Frontal cortex (tissue), 4 donors: ENCODE results near the gene BLID. TPM values are rescaled to one million over a fixed set of nuclear protein-coding genes. Genes with fewer than 3 reads are reported as not detected.

Experiments used
- DNase-seq, 2 donors: peaks; one replicate each; pipeline ENCODE4 v3.0.0; 2012; ENCODE audit warnings: low spot score in 2 of 2
- FAIRE-seq: peaks from 2 replicates; lab custom pipeline; 2012; peaks lifted over from hg19 to GRCh38; lab: Jason Lieb, UNC
- total RNA-seq: library from RNA; depleted of rRNA; stranded (reverse); fragments of >200 nt; gene quantifications from one replicate; pipeline ENCODE4 v1.2.3, GENCODE V29; 2014
- donor health status: control.
- donor health status: control.
- donor health status: control.

BLID gene, protein sequence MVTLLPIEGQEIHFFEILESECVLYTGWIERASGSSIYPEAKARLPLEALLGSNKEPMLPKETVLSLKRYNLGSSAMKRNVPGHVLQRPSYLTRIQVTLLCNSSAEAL
- total RNA-seq = 1.2 TPM

DNA sequence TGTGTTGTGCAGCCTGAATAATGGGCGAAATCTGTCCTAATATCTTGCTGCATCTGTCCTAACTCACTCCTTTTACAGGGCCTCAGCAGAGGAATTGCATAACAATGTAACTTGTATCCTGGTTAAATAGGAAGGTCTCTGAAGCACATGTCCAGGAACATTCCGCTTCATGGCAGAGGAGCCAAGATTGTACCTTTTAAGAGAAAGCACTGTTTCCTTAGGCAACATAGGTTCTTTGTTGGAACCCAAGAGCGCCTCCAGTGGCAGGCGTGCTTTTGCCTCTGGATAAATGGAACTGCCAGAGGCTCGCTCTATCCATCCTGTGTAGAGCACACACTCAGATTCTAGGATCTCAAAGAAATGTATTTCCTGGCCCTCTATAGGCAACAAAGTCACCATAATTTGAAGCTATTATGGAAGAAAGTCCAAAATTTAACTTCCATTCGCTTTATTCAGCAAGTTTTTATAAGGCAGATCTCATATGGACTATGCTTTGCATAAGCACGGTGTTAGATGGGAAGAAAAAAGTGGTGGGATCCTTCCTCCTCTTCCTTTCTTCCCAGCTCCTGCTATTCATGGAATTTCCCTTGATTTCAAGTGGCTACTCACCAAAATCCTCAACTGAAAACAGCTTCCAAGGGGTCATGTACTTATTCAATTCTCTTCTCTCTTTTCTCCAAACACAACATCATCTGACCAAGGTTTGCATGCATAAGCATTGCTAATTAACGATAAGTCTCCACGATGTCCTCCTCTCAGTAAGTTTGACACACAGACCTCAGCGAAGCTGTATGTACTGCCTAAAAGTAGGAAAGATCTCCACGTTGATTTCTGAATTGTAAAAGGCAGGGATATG lies at the start of gene BLID:
Gene BLID (minus strand): TSS at position 692 of the 856 bp plus-strand sequence. CDS start 293 bp downstream, at position 399.
- DNase-seq = no peak
- no peak for FAIRE-seq

DNA sequence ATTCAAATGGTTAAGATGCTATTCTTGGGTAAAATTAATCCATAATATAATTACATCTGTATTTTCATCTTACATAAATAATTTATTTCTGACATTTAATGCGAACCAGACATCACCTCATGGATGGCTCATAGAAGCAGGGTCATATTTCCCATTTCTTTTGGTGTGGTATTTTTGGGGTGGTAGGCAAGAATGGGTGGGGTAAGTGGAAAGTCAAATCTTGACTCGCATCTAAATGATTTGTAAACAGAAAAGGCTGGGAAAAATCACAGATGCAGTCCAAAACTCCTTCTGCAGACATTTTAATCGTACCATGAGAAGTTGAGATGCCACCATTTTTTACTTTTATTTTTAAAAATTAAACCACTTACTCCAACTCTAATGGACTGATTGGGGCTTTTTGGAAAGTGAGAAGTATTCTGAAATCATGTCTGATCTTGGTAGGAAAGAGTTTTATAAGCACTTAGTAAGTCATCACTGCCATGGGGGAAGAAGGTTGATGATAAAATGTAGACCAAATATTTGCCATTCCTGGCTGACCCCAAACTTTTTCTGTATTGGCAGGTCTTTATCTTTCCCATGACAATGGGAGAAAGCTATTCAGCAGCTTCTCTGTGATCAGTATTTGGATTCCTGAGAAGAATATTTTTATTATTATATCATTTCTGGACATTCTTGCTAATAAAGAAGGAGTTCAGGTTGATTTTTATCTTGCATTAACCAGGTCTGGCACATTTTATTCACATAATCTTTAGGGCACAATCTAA lies 47.2 kb upstream of the BLID start:
- no peak for FAIRE-seq
- no peak for DNase-seq

DNA sequence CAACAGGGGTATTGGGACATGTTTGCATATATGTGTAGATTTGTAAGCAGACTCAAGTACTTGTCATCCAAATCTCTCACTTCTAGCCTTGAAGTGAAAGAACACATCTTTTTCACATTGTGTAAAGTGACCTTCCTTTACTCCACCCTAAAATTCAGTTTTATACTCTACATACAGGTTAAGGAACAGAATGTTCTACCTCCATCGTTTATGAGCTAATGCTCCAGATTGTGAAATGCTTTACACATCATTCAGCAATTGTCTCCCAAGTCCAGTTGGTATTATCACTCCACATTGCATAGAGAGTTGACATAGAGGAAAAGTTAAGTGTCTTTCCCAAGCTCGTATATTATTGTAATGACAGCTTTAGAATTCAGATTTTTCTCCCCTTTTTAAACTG lies 46.1 kb upstream of the BLID start:
- no peak for DNase-seq

DNA sequence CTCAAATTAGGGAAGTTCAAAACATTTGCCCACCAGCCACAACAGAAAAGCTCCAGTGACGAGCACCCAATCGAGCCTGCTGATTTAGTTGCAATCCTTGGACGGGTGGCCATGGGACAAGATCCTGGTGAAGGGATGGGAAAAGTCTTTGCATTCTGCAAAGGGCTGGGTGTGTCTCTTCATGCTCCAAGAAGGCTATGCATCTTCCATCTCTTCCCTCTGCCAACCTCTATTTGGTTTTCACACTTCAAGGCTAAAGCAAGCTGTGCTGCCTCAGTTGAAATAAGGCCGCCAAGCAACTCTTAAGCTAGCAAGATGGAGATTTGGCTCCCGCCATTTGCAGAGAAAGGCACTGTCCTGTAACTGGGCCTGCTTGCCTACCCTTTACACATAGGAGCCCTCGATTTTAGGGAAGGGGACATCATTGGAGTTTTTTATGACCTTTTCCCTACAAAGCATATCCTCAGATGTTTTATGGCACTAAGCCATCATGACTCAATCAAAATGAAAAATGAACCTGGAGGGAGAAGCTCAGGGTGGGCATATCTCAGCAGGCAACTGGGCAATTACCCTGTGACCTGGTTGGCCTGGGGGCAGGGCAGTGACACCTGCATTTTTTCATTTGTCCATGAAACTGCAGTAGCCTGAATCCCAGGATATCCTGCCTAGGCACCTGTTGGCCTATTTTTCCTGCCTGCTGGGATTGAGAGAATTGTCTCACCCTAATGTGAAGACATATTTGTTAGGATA lies 45.0 kb upstream of the BLID start:
- no peak for FAIRE-seq

More for the DNA sequence above, 46.1 kb upstream of the BLID start:
- no peak for FAIRE-seq

DNA sequence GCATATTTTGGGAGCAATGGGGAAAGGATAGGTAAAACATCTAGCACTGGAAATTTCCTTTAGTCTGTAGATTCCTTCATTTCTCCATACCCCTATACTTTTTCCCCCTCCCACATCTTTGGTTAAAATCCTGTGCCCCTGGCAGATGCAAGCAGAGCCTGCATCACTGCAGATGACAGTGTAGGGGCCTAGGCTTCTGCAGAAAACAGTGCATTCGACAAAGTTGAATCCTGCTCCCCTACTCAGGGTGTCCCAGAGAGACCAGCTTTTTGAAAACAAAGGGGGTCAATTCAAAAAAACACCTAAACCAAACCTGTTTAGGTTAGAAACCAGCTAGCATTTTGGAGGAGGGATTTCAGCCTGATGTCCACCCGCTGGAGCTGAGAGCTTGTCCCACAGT lies 43.8 kb upstream of the BLID start:
- FAIRE-seq = no peak
- DNase-seq = no peak

More for the DNA sequence above, 45.0 kb upstream of the BLID start:
- no peak for DNase-seq

DNA sequence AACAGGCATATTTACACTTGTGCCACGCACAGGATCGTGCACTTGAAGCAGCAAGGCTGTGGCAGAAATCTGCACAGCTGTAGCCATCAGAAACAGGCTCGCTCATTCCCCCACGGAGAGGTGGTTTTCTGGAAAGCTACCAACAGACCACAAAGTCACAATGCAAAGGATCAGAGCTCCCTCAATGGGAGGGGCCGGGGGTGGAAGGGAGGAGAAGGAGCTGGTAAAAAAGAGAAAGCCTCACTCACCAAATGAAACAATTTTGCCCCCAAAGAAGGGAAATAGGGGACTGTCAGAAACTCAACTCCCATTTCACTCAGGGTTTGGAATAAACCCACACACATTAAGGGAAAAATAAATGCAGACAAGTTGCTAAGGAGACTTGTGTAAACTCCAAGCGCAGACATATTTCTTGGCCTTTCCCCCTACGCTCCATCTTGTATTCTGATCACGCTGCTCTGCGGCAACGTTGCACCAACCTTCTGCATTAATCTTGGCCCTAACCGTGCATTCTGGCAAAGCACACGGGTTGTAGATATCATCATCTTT lies 43.2 kb upstream of the BLID start:
- FAIRE-seq = no peak
- DNase-seq = no peak

DNA sequence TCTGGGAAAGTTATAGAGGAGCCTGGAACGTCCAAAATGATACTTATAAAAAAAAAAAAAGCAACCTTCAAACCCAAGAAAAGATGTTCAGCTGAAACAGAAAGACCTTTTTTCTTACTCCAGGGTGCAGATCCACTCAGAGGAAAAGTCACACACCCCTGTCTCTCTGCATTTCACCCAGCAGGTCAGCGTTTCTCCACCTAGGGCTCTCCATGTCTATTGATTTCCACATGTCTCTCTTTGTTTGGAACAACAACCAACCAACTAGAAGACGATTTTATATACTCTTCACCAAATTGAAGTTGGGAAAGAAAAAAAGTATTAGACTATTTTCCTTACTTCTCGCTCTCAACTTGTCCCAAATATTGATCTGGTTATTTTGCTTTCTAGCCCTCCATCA lies 42.2 kb upstream of the BLID start:
- DNase-seq (no peak), FAIRE-seq (no peak)

DNA sequence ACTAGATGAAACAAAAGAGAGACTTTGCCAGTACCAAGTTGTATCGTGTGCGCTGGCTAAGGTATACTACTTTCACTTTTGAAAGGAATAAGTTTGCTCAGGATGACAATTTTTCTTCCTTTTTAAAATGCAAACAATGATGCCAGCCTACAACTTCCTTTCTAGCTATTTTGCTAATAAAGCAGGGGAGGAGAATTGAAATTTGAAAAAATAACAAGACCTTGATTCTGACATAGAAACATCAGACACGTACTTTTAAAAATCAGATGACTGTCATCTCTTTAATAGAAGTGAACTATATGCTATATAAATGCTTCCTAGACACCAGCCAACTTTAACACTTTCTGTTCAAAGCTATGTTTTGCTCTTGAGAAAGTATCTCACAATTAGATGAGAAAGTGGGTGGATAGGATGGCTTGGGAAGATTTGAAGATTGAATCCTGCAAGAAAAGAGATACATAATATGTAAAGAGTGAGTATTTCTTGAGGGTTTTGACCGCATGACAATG lies 41.7 kb upstream of the BLID start:
- FAIRE-seq = no peak
- no peak for DNase-seq

DNA sequence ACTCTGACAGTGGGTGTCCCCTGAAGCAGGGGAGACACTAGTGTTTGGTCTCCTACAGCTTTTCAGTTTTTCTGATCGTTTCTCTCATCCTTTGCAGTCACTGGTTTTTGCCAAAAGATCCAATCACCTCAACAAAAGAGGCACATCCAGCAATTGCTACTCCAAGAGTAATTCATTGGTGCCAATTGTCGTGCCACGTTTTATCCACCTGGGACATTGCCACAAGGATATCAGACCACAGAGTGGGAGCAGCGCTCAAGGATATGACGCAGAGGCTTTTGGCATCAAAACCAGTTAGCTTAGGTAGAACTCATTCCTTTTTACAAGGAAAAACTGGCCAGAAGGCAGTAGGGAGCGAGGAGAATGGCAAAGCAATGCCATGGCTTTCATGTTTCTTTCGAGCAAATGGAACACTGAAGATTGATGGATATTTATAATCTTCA lies 40.9 kb upstream of the BLID start:
- no peak for FAIRE-seq
- no peak for DNase-seq

DNA sequence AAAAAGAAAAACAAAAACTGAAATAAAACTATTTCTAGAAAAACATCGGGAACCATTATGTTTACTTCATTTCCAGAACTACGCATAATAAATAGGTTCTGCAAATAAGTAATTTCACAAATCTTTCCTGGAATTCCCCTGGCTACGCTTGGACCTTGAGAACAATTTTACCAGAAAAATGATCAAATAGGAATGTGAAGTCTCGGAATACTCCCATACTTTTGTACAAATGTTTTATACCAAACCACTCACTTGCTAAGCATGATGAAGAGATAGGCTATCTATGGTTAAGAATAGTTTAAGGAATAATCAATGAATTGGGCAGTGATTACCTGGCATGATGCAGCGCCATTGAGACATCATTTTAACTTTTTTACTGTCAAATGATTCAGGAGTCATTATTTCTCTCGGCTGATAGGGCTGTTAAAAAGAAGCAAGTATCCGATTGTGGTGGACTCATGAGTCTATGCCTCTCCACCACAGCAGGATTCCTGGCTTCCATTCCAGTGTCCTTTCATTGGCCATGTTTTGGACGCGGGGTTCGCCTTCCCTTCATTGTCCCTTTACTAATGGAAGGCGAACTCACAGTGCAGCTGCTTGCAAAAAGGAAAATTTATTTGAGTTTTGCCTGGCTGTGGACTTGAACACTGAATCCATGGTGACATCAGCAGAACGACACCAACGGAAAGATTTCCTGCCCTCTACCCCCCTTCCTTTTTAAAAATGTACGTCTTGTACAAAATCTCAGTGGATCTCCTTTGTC lies 39.9 kb upstream of the BLID start:
- DNase-seq = no peak
- no peak for FAIRE-seq

DNA sequence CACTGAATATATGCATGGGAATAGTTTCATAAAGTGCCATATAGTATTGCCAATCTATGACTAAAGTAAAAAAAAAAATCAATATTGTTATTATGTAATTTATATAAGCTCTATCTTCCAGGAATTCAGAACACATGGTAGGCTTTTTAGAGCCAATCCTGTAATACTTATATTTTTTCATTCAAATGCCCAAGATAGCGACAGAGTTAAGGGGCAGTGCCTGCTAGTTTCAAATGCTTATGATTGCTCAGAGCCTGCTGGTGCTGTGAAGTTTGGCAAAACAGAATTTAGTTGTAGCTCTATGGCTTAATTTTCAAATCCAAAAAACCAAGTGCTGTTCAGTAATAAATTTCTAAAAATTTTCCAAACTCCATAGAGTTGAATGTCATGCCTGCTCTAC lies 39.0 kb upstream of the BLID start:
- no peak for FAIRE-seq
- DNase-seq = no peak

DNA sequence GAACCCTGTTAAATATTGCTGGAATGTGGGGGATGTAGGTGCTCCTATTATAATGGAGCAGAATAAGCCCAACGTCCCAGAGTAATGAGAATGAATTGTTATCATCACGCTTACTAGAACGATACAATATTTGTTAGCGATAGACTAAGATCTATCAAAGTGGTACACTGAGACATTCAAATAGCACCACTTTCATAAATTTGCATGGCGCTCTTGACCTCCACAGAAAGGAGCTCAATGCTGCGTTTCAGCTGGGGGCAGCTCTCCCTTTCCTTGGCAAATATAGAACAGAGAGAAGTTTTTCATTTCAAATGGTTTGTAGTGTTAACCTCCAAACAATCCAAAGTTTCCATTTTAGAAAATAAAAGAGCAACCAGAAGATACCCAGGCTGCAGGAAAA lies 38.2 kb upstream of the BLID start:
- DNase-seq (no peak), FAIRE-seq (no peak)

DNA sequence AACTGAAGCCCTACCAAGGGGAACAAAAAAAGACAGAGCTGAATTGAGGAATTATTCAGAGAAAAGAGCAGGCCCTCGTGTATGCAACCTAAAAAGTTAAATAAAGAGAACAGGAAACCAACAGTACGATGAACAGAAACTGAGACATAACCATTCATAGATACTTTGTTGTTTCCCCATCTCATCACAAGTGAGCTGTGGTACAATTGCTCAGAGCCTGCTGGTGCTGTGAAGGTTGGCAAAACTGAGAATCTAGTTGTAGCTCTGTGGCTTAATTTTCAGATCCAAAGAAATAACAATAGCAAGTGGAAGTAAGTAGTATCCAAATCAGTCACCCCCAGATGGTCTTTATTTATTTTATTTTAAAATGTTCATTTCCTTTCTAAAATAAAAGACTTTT lies 37.7 kb upstream of the BLID start:
- FAIRE-seq (no peak), DNase-seq (no peak)

DNA sequence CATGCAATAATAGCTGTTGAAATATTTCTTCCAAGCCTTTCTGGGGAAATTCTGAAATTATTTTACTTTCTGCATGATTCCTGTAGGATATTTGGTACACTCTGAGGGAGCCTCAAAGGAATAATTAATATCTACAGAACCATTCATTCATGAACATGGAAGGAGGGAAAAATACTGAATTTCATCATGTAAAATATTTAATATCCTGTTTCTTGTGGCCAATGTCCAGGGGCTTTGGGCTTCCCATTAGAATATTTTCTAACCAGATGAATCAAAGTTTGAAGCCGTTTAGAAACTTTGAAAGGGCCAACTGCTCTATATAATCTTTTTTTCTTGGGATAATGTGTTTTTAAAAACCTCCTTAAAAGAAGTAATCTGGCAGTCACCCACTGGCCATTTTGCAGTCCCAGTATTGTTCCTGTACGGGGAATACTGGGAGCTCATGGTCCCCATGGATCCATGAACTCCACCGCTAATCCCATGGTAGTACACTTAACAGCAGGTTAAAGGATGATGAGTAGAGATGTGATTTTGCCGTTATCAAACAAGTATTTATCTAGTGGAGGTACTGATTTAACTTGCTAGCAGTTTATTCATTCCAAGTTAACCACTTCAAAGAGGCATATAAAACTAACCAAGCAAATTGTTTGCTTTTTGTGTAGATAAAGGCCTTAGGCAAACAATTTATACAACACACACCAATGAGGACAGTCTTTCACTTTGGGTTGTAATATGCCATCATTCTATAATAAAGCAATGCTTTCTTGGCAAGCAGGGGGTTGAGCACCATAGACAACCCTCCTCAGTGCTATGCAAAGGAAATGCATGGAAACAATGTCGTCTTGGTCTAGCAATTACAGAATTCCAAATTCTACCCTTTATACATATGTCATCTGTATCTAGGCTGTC lies 34.5 kb upstream of the BLID start:
- FAIRE-seq (no peak), DNase-seq (no peak)

DNA sequence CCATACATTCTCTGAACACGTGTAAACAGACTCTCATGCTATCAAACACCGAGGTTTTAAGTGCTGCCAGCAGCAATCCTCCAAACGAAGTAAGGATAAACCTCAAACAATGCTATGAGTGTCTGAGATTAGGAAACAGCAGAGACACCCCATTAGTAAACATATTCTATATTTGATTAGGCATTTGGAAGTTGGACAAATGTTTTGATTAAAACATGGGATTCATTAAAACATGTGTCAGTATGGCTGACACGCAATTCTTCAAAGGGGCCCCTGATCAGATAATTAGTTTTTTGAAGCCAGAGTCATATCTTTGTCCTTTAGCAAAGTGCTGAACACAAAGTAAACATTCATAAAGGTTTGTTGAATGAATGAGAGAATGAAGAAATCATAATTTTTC lies 33.2 kb upstream of the BLID start:
- DNase-seq = no peak
- no peak for FAIRE-seq

DNA sequence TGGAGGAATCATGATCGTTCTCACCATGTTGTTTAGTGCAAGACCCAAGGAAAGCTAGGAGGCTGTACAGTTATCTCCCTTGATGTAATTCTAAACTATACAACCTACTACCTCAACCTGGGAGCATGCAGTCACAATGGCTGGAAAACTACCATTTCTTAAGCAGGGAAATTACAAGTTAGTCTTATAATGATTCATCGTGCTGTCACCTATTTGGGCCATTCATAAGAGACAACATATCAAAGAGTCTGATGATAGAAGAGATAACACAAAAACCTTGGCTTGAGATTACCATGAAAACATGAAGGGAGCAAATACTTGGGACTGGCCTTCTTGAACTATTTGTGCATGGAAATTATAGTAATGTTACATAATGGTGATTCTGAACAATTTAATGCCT lies 30.5 kb upstream of the BLID start:
- no peak for DNase-seq
- no peak for FAIRE-seq

DNA sequence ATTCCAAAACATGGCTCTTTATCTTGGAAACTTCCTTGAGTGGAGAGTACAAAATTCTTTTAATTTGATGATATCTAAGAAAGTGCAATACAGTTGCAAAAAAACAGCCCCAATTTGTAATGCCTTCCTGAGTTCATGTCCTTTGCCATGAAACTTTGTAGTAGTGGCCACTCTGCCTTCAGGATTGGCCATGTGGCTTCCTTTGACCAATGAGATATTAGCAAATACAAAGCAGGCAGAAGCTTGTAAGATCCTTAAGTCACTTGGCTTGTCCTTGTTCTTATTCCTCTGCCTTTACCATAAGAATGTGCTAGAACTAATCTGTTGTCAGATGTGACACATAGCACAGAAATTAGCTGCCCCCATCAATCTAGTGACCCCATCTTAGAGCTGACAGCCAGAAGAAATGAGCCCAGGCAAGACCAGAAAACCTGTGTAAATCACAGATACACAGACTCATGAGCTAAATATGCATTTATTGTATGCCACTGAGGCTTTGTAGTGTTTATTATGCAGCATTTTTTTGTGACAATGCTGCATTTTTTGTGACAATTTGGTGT lies 29.8 kb upstream of the BLID start:
- DNase-seq (no peak), FAIRE-seq (no peak)

DNA sequence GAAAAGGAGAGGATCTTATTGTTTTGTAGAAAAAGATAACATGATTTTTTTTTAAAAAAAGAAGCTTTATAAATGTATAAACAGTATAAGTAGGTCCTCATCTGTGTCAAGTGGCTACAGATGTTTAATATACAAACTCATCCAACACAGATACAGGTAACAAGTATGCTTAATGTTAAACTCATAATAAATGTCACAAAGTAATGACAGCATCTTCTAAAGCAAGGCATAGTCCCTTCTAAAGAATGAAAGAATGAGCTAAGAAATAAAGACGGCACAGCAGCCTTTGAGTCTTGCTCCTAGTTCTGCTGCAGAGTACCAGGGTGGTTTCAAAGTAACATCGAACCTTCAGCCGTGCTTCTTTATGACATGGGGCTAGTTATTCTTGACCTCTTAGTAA lies 28.7 kb upstream of the BLID start:
- FAIRE-seq = no peak
- no peak for DNase-seq
